SJSA1 (cell line): ENCODE measurements around the gene ELF4. TPM values are rescaled to one million over a fixed set of nuclear protein-coding genes. Genes with fewer than 3 reads are reported as not detected.
A peak's percentile ranks its signal among the peaks of the same experiment; 100 is the strongest.

Source experiments
- DNase-seq, 2 experiments: peaks; one replicate each; pipeline ENCODE4 v3.0.0-alpha.2; 2015 to 2020; ENCODE audit warnings: low spot score in 2 of 2, low read depth in 1 of 2
- H3K27ac ChIP-seq: fragments of 250-450 bp; sonication (Bioruptor Pico); 2 replicates; pipeline ENCODE4 v1.5.1; 2020; ENCODE audit warnings: mild to moderate bottlenecking, moderate library complexity
- H3K27me3 ChIP-seq: fragments of 250-450 bp; sonication (Bioruptor Pico); replicated peaks from 2 replicates; pipeline ENCODE4 v1.5.1; 2020; ENCODE audit warnings: mild to moderate bottlenecking, moderate library complexity
- H3K36me3 ChIP-seq: fragments of 250-450 bp; sonication (Bioruptor Pico); 2 replicates; pipeline ENCODE4 v1.5.1; 2020; ENCODE audit warnings: mild to moderate bottlenecking
- H3K4me1 ChIP-seq: fragments of 250-450 bp; sonication (Bioruptor Pico); replicated peaks from 2 replicates; pipeline ENCODE4 v1.6.1; 2021; ENCODE audit warnings: mild to moderate bottlenecking
- H3K4me3 ChIP-seq: fragments of 250-450 bp; sonication (Bioruptor Pico); 2 replicates; pipeline ENCODE4 v1.5.1; 2020; ENCODE audit warnings: mild to moderate bottlenecking
- H3K9me3 ChIP-seq: fragments of 250-450 bp; sonication (Bioruptor Pico); replicated peaks from 2 replicates; pipeline ENCODE4 v1.5.1; 2020; ENCODE audit warnings: mild to moderate bottlenecking
- total RNA-seq: library from RNA; depleted of rRNA; stranded (reverse); fragments of >200 nt; shearing (Covaris generic); gene quantifications from 2 replicates; pipeline ENCODE4 v1.2.3, GENCODE V29; 2014; rRNA removed

ELF4 gene
- 20.4 and 26.7 TPM in 2 replicates for total RNA-seq

DNA sequence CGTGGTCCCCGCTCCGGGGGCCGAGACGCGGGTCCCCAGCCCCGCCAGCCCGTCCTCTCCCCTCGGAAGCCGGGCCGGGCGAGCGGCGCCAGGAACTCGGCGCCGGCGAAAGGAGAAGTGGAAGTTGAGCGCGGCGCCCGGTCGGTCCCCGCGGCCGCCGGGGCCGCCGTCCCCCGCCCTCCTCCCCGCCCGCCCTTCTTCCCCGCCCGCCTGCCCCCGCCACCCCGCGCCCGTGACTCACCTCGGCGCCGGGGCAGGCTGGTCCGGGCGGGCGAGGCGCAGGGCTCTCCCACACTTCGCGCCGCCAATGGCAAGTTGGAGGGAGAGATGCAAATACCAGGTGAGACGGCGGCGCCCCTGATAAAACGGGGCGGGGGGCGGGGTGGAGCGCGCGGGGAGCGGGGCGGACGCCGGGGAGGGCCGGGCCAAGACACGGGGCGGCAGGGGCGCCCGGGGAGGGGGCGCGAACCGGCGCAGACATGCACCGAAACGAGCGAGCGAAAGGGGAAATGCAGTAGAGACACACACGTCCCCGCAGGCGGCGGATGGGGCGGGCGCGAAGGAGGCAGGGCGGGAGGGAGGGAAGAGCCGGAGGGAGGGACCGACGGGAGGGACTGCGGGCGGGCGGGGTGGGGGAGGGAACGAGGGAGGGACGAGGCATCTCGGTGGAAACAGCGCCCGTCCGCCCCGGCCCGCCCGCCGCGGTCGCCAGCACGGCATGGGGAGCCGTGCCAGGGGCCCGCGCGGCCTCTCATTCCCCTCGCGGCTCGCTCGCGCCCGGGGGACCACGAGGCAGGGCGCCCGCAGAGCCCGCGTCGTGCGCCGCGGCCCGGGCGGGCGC, at the start of gene ELF4:
Gene ELF4 (minus strand): TSS at position 119 of the 841 bp plus-strand sequence. CDS start 29,167 bp downstream, outside the sequence.
- H3K4me1 ChIP-seq, result peaks cover 72% of the 10 kb centered on the region
- H3K9me3 ChIP-seq, result no peaks in the 10 kb centered on the region
- H3K4me3 ChIP-seq, result peak within 1 kb of the TSS; percentile 88
- peaks cover 16% of the 10 kb centered on the region for H3K36me3 ChIP-seq
- DNase-seq, result peak in 1 of 2 experiments; percentile 57
- peak within 1 kb of the TSS; percentile 94 for H3K27ac ChIP-seq
- no peaks in the 10 kb centered on the region for H3K27me3 ChIP-seq

DNA sequence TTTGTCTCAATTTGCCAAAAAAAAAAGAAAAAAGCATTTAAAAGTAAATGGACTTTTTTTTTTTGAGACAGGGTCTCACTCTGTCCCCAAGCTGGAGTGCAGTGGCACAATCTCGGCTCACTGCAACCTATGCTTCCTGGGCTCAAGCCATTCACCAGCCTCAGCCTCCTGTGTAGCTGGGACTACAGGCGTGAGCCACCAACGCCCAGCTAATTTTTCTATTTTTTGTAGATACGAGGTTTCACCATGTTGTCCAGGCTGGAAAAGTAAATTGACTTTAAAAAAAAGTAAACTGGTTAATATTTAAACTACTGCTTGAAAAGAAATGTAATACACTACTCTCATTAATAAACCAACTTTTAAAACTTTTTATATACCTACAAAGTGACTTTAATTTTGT, 49.5 kb upstream of the ELF4 start:
- no peak for DNase-seq
- Histone ChIP-seq H3K4me3 (no peak overlapping the region), H3K9me3 (no peaks in the 10 kb centered on the region), H3K4me1 (peaks cover 6% of the 10 kb centered on the region), H3K27me3 (no peaks in the 10 kb centered on the region), H3K27ac (no peak overlapping the region), H3K36me3 (no peaks in the 10 kb centered on the region; the same call in 1 of the 2 replicates)

DNA sequence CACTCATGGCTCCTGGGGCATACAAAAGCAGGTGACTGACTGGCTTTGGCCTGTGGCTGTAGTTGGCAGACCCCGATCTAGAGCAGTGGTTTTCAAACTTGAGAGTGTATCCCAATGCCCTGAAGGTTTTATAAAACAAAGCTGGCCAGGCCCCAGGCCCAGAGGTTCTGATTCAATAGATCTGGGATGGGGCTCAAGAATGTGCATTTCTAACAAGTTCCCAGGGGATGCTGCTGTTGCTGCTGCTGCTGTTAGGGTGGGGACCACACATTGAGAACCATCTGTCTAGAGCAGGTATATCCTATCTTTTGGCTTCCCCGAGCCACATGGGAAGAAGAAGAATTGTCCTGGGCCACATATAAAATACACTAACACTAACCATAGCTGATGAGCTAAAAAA, 48.0 kb upstream of the ELF4 start:
- Histone ChIP-seq H3K27ac (no peak overlapping the region), H3K27me3 (no peaks in the 10 kb centered on the region), H3K36me3 (no peaks in the 10 kb centered on the region; the same call in 1 of the 2 replicates), H3K4me1 (no peaks in the 10 kb centered on the region), H3K9me3 (no peaks in the 10 kb centered on the region), H3K4me3 (no peak overlapping the region)
- DNase-seq, result no peak

DNA sequence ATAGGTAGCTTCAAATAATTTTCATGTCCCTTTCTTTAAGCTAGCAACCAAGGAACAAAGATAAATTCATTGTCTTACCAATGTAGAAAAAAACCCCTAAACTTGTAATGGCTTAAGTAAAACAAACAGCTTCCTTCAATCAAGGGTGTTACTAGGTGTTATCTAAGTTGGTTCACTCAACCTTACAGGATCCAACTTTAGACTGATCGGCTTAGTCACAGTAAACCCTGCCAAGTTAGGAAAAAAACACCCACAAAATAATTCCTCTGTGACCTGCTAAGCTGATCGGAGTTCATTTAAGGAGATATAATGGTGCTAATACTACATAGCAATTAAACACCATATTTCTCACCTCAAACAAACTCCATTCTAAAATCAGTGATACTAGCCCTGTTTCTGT, 45.3 kb upstream of the ELF4 start:
- Histone ChIP-seq H3K36me3 (no peaks in the 10 kb centered on the region; the same call in 1 of the 2 replicates), H3K4me3 (no peak overlapping the region), H3K9me3 (no peaks in the 10 kb centered on the region), H3K4me1 (no peaks in the 10 kb centered on the region), H3K27me3 (no peaks in the 10 kb centered on the region), H3K27ac (no peak overlapping the region)
- DNase-seq, result no peak

DNA sequence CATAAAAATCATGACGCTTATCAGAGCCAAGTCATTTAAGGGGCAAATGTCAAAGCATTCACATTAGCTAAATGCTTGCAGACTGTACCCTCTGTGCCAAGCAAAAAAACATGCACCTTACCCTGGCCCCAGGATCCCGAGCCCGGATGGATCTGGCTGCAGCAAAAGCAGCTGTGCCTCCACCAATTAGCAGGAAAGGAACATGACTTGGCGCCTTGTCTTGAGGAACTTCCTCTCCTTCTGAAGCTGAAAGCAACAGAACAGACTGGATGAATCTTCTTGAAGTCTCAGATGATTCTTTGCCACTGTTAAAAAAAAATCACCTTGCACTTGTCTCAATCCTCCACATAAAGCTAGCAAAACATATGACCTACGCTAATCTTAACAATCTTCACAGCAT, 37.3 kb upstream of the ELF4 start:
- Histone ChIP-seq H3K4me1 (no peaks in the 10 kb centered on the region), H3K27me3 (no peaks in the 10 kb centered on the region), H3K36me3 (peaks cover 10% of the 10 kb centered on the region), H3K27ac (no peak overlapping the region), H3K4me3 (no peak overlapping the region), H3K9me3 (no peaks in the 10 kb centered on the region)
- DNase-seq, result no peak

DNA sequence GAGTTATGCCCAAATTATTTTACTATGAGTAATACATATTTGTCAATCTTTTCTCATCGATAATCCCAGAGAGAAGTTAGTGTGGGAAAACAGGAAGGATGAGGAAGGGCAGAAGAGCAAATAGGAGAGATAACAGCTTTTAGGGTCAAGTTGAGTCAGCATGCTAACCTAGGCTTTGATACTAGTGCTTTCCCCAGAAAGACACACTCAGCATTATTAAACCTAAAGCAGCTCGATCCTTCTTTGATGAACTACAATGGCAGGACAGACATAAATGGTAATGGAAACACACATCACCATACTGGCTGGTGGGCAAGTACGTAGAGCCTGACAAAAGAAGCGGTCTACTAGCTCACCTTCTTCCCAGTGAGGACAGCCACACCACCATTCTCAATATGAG, 34.8 kb upstream of the ELF4 start:
- no peak for DNase-seq
- Histone ChIP-seq H3K27me3 (no peaks in the 10 kb centered on the region), H3K4me3 (no peak overlapping the region), H3K27ac (no peak overlapping the region), H3K9me3 (no peaks in the 10 kb centered on the region), H3K36me3 (peaks cover 13% of the 10 kb centered on the region), H3K4me1 (no peaks in the 10 kb centered on the region)

GRCh38 chrX:130144509-130144908, 34.2 kb upstream of the ELF4 start:
- H3K27me3 ChIP-seq, result no peaks in the 10 kb centered on the region
- H3K4me3 ChIP-seq, result no peak overlapping the region
- H3K4me1 ChIP-seq, result no peaks in the 10 kb centered on the region
- no peak overlapping the region for H3K27ac ChIP-seq
- H3K36me3 ChIP-seq, result peaks cover 16% of the 10 kb centered on the region
- DNase-seq, result no peak
- H3K9me3 ChIP-seq, result no peaks in the 10 kb centered on the region

DNA sequence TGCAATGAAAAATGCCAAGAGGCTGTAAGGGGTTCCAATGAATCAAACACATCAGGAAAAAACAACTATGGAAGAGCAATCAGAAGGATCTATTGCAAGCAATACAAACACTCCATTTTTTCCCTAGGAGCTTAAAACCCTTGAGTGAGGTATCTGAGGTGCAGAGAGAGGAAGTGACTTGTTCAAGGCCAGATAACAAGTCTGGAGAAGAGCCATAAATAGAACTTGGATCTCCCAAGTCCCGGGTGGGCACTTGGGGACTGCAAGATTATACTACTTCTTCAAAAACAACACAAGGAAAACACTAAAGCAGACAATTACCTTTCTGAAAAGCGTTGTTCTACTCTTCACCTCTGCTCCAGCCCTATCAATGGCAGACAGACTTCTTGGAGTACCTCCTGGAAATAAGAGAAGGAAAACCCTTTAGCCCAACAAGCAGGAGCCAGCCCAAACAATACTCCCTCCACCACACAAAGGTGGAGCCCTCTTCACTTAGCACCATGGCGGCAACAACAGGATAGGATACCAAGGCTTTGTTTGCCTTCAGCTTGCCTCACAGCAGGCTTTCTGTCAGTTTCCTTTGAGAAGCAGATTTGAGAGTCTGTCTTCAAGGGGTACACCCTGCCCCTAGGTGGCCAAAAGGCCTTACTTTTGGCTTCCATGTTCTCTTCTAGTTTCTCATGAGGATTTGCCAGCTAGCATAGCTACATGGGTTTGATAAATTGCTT, 29.3 kb upstream of the ELF4 start:
- no peak for DNase-seq
- Histone ChIP-seq H3K27ac (no peak overlapping the region), H3K4me3 (no peak overlapping the region), H3K36me3 (peaks cover 10% of the 10 kb centered on the region), H3K27me3 (no peaks in the 10 kb centered on the region), H3K9me3 (no peaks in the 10 kb centered on the region), H3K4me1 (no peaks in the 10 kb centered on the region)

GRCh38 chrX:130136961-130137360, 26.7 kb upstream of the ELF4 start:
- Histone ChIP-seq H3K27ac (no peak overlapping the region), H3K9me3 (no peaks in the 10 kb centered on the region), H3K4me3 (no peak overlapping the region), H3K4me1 (no peaks in the 10 kb centered on the region), H3K36me3 (peaks cover 11% of the 10 kb centered on the region), H3K27me3 (no peaks in the 10 kb centered on the region)
- no peak for DNase-seq

DNA sequence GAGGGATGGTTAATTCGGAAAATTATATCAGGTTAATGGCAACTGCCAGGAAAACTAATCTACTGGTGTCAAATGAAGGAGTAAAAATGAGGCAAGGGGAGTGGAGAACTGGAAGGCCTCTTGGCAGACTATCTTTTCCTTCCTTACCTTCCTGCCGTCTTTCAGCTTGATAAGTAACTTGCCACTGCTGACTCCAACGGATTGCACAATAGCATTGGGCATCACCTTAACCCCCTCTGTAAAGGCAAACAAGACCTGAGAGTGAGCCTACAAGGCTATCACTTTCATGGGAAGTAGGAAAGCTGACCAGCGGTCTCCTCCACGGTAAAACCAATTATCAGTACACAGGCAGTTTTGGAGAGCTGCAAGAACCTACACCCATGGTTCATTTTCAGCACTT, 26.2 kb upstream of the ELF4 start:
- DNase-seq, result no peak
- no peak overlapping the region for H3K4me3 ChIP-seq
- no peaks in the 10 kb centered on the region for H3K27me3 ChIP-seq
- no peaks in the 10 kb centered on the region for H3K4me1 ChIP-seq
- no peak overlapping the region for H3K27ac ChIP-seq
- peaks cover 12% of the 10 kb centered on the region for H3K36me3 ChIP-seq
- H3K9me3 ChIP-seq, result no peaks in the 10 kb centered on the region

- no peaks in the 10 kb centered on the region for H3K4me1 ChIP-seq
- H3K27me3 ChIP-seq, result no peaks in the 10 kb centered on the region
- H3K36me3 ChIP-seq, result peaks cover 9% of the 10 kb centered on the region; the same call in 1 of the 2 replicates
- no peaks in the 10 kb centered on the region for H3K9me3 ChIP-seq
- H3K27ac ChIP-seq, result no peak overlapping the region
- H3K4me3 ChIP-seq, result no peak overlapping the region
- DNase-seq, result no peak
These were observed 20.7 kb upstream of the ELF4 start for GRCh38 chrX:130130990-130131389.

GRCh38 chrX:130125091-130125874, 15.0 kb upstream of the ELF4 start:
- H3K36me3 ChIP-seq, result 0 out of 2 replicates have a peak, but pooled peaks cover 3% of the 10 kb centered on the region
- no peaks in the 10 kb centered on the region for H3K27me3 ChIP-seq
- H3K9me3 ChIP-seq, result no peaks in the 10 kb centered on the region
- no peak overlapping the region for H3K27ac ChIP-seq
- peaks cover 12% of the 10 kb centered on the region for H3K4me1 ChIP-seq
- no peak overlapping the region for H3K4me3 ChIP-seq
- no peak for DNase-seq

GRCh38 chrX:130124577-130124976, 14.3 kb upstream of the ELF4 start:
- H3K36me3 ChIP-seq, result 0 out of 2 replicates have a peak, but pooled peaks cover 3% of the 10 kb centered on the region
- no peak overlapping the region for H3K27ac ChIP-seq
- H3K4me3 ChIP-seq, result no peak overlapping the region
- no peaks in the 10 kb centered on the region for H3K9me3 ChIP-seq
- H3K4me1 ChIP-seq, result peaks cover 19% of the 10 kb centered on the region
- no peak for DNase-seq
- no peaks in the 10 kb centered on the region for H3K27me3 ChIP-seq
